ENCODE results near the gene ROBO1.

The ROBO1 gene

GRCh38 chr3:78621061-78621716, 1146.6 kb downstream of the ROBO1 start:
- no peak for DNase-seq (ENCODE audit: low read depth)

GRCh38 chr3:78614486-78614885, 1153.3 kb downstream of the ROBO1 start:
- no peak for DNase-seq (ENCODE audit: low read depth)

GRCh38 chr3:78613421-78613879, 1154.3 kb downstream of the ROBO1 start:
- no peak for DNase-seq (ENCODE audit: low read depth)

GRCh38 chr3:78611278-78611677, 1156.5 kb downstream of the ROBO1 start:
- DNase-seq (ENCODE audit: low read depth), result no peak

GRCh38 chr3:78610462-78611125, 1157.2 kb downstream of the ROBO1 start:
- no peak for DNase-seq (ENCODE audit: low read depth)

GRCh38 chr3:78606756-78607155, 1161.0 kb downstream of the ROBO1 start:
- DNase-seq (ENCODE audit: low read depth), result no peak

- no peak for DNase-seq (ENCODE audit: low read depth)
These were observed 1162.6 kb downstream of the ROBO1 start for GRCh38 chr3:78605178-78605577.

- DNase-seq (ENCODE audit: low read depth), result no peak
These were observed 1163.5 kb downstream of the ROBO1 start for GRCh38 chr3:78604341-78604740.

GRCh38 chr3:78601249-78601648, 1166.5 kb downstream of the ROBO1 start:
- DNase-seq (ENCODE audit: low read depth), result no peak

- no peak for DNase-seq (ENCODE audit: low read depth)
These were observed 1178.0 kb downstream of the ROBO1 start for GRCh38 chr3:78589778-78590177.

GRCh38 chr3:78588906-78589621, 1178.7 kb downstream of the ROBO1 start:
- DNase-seq (ENCODE audit: low read depth), result no peak

- DNase-seq (ENCODE audit: low read depth), result no peak
These were observed 1187.1 kb downstream of the ROBO1 start for GRCh38 chr3:78580681-78581080.

- no peak for DNase-seq (ENCODE audit: low read depth)
These were observed 1196.3 kb downstream of the ROBO1 start for GRCh38 chr3:78571486-78571885.

- no peak for DNase-seq (ENCODE audit: low read depth)
These were observed 1197.3 kb downstream of the ROBO1 start for GRCh38 chr3:78570496-78570895.

- no peak for DNase-seq (ENCODE audit: low read depth)
These were observed 1198.0 kb downstream of the ROBO1 start for GRCh38 chr3:78569804-78570203.

GRCh38 chr3:78565712-78566111, 1202.1 kb downstream of the ROBO1 start:
- no peak for DNase-seq (ENCODE audit: low read depth)

GRCh38 chr3:78562328-78562727, 1205.5 kb downstream of the ROBO1 start:
- DNase-seq (ENCODE audit: low read depth), result no peak
